DND-41 (cell line): ENCODE results near the gene LOXL3.

Experiments
- ATAC-seq: fragments of 200-7000 bp; cut with Tn5 transposase; 3 replicates; pipeline ENCODE4 v1.9.1; 2021; ENCODE audit warnings: low read depth; ENCODE audit not compliant: insufficient read depth
- DNase-seq: peaks from one replicate; pipeline ENCODE4 v3.0.0-alpha.2; 2020
- H2AFZ ChIP-seq: 2 replicates; pipeline ENCODE4 v1.6.0; 2012; ENCODE audit warnings: low read depth, low read length
- H3K27ac ChIP-seq: 2 replicates; pipeline ENCODE4 v1.5.1; 2012; ENCODE audit warnings: low read length, inconsistent platforms
- H3K27me3 ChIP-seq: fragments of 200-600 bp; sonication (generic); 2 replicates; pipeline ENCODE4 v1.6.0; 2012; ENCODE audit warnings: low read length, mild to moderate bottlenecking, inconsistent platforms; ENCODE audit not compliant: insufficient read depth, poor library complexity
- H3K36me3 ChIP-seq: 2 replicates; pipeline ENCODE4 v1.5.1; 2012; ENCODE audit warnings: low read length, inconsistent platforms; ENCODE audit not compliant: insufficient read depth
- H3K4me1 ChIP-seq: 2 replicates; pipeline ENCODE4 v1.5.1; 2012; ENCODE audit warnings: mild to moderate bottlenecking, low read length; ENCODE audit not compliant: insufficient read depth
- H3K4me2 ChIP-seq: 2 replicates; pipeline ENCODE4 v1.6.0; 2012; ENCODE audit warnings: mild to moderate bottlenecking, moderate library complexity, low read length, inconsistent platforms; ENCODE audit not compliant: insufficient read depth
- H3K4me3 ChIP-seq, 2 experiments: fragments of 200-600 bp in 1 of 2; shearing (Covaris generic) in 1 of 2; 2 replicates each; pipeline ENCODE4 v1.5.1; 2012 to 2016; ENCODE audit warnings: inconsistent platforms in 2 of 2, low read length in 2 of 2, mild to moderate bottlenecking in 2 of 2, low read depth in 1 of 2, moderate library complexity in 1 of 2
- H3K79me2 ChIP-seq: 2 replicates; pipeline ENCODE4 v1.6.0; 2012; ENCODE audit warnings: low read length, inconsistent platforms; ENCODE audit not compliant: insufficient read depth
- H3K9ac ChIP-seq: 2 replicates; pipeline ENCODE4 v1.6.0; 2012; ENCODE audit warnings: low read depth, mild to moderate bottlenecking, inconsistent platforms, low read length, moderate library complexity
- H3K9me3 ChIP-seq: 2 replicates; pipeline ENCODE4 v1.5.1; 2012; ENCODE audit warnings: low read length, moderate library complexity, mild to moderate bottlenecking, inconsistent platforms; ENCODE audit not compliant: insufficient read depth, severe bottlenecking
- H4K20me1 ChIP-seq: 2 replicates; pipeline ENCODE4 v1.6.0; 2012; ENCODE audit warnings: low read length; ENCODE audit not compliant: insufficient read depth
- EZH2 ChIP-seq: IDR thresholded peaks from 3 replicates; pipeline ENCODE4 v1.6.1; 2012; ENCODE audit warnings: borderline replicate concordance, low read depth, mild to moderate bottlenecking, moderate library complexity, low read length, inconsistent platforms; ENCODE audit not compliant: severe bottlenecking
- TF ChIP-seq, protein P1 (sequence below): IDR thresholded peaks from 2 replicates; pipeline ENCODE4 v1.5.1; 2012; ENCODE audit warnings: borderline replicate concordance, low read length, moderate library complexity, mild to moderate bottlenecking; ENCODE audit not compliant: poor library complexity, severe bottlenecking; ENCODE audit errors: extremely low read depth

LOXL3 gene

DNA sequence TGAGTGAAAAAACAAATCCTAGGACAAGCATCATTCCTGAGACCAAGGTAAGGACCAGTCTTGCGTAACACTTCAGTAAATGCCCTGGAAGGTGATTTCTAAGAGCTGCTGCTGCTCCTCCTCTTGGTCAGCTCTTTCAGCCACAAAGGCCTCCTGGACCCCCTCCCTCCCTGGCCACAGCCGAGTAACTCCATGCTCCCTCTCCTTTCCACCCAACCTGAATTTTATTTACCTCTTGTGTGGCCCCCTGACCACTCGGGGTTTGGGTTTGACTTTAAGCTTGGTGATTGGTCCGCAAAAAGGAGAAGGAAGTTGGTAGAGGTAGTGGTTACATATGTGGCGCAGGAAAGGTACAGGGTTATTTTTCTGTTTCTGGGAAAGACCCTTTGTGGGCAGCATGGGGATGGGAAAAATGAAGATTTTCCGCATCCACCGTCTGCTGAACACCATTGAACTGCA, 14.8 kb downstream of the LOXL3 start:
- no peaks in the 10 kb centered on the region for H3K4me1 ChIP-seq
- no peak overlapping the region for H3K4me2 ChIP-seq
- H3K4me3 ChIP-seq: no peak overlapping the region

DNA sequence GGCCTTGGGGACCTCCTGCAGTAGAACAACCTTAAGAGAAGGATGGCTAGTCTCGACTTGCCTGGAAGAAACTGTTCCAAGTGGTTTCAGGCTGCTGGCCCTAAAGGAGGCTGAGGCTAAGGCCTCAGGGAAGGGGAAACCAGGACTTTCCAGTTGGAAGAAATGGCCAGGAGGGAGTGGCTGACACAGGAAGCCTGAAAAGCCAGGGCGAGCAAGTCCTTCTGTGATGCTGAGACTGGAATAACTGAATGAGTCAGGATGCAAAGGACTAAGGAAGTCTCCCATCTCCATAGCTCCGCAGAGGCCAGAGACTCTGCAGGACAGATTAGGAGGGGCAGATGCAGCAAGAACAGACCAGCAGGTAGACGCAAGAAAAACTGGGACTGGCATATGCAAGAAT, 16.6 kb downstream of the LOXL3 start:
- Histone ChIP-seq H2AFZ (no peak overlapping the region), H3K27ac (no peak overlapping the region), H4K20me1 (no peaks in the 10 kb centered on the region), H3K4me2 (no peak overlapping the region), H3K4me3 (no peak overlapping the region), H3K4me1 (no peaks in the 10 kb centered on the region), H3K9ac (no peak overlapping the region), H3K79me2 (no peaks in the 10 kb centered on the region), H3K9me3 (no peaks in the 10 kb centered on the region), H3K36me3 (peaks cover 16% of the 10 kb centered on the region), H3K27me3 (peaks cover 5% of the 10 kb centered on the region)
- ATAC-seq (no peak), DNase-seq (no peak)
- TF ChIP-seq, protein P1, sequence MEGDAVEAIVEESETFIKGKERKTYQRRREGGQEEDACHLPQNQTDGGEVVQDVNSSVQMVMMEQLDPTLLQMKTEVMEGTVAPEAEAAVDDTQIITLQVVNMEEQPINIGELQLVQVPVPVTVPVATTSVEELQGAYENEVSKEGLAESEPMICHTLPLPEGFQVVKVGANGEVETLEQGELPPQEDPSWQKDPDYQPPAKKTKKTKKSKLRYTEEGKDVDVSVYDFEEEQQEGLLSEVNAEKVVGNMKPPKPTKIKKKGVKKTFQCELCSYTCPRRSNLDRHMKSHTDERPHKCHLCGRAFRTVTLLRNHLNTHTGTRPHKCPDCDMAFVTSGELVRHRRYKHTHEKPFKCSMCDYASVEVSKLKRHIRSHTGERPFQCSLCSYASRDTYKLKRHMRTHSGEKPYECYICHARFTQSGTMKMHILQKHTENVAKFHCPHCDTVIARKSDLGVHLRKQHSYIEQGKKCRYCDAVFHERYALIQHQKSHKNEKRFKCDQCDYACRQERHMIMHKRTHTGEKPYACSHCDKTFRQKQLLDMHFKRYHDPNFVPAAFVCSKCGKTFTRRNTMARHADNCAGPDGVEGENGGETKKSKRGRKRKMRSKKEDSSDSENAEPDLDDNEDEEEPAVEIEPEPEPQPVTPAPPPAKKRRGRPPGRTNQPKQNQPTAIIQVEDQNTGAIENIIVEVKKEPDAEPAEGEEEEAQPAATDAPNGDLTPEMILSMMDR: no peak
- no peak for TF ChIP-seq EZH2

More for the DNA sequence above, 14.8 kb downstream of the LOXL3 start:
- Histone ChIP-seq H3K79me2 (no peaks in the 10 kb centered on the region), H4K20me1 (no peaks in the 10 kb centered on the region), H2AFZ (no peak overlapping the region), H3K36me3 (no peaks in the 10 kb centered on the region), H3K27me3 (peaks cover 5% of the 10 kb centered on the region), H3K27ac (no peak overlapping the region), H3K9me3 (no peaks in the 10 kb centered on the region), H3K9ac (no peak overlapping the region)
- TF ChIP-seq, protein P1: no peak
- TF ChIP-seq EZH2: no peak
- no peak for ATAC-seq
- DNase-seq: no peak

DNA sequence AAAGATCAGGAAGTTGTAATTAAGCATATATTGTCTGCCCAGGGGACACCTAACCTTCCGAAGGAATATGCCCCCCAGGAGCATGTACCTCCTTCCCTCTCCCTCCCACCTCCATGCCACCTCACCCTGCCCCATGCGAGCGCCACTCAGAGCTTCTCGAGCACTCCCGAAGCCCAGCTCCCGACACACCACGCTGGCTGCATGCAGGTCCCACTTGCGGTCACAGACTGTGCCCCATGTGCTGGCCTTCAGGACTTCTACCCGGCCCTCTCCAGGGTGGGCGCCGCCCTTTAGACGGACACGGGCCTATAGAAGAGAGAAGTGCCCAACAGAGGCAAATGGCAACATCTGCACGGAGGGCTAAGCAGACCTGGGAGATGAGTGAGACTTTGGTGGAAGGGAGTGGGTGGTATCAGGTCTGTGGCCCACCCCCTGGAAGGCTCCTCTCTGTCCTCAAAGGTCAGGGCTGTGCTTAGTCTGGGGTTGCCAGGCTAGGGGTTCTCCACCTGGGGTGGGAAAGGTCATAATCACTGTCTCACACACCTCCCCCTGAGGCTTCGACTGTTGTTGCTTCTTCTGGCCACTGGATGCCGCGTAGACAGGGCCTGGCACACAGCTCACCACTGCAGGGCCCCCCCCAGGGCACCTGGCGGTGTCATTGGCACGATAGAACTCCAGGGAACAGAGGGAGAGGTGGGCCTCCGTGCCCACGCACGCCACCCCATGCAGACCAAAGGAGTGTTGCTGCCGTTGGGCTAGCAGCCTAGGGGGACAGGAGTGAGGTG, 17.4 kb downstream of the LOXL3 start:
- peaks cover 7% of the 10 kb centered on the region for H3K4me1 ChIP-seq
- TF ChIP-seq EZH2: no peak
- TF ChIP-seq, protein P1: no peak
- ATAC-seq: peak; percentile 23; the same call in 1 of the 3 replicates
- H3K36me3 ChIP-seq: peaks cover 23% of the 10 kb centered on the region
- no peak for DNase-seq
- H3K4me3 ChIP-seq: no peak overlapping the region
- no peaks in the 10 kb centered on the region for H4K20me1 ChIP-seq
- H3K9ac ChIP-seq: no peak overlapping the region
- H3K27me3 ChIP-seq: peaks cover 5% of the 10 kb centered on the region
- no peak overlapping the region for H3K4me2 ChIP-seq
- no peaks in the 10 kb centered on the region for H3K9me3 ChIP-seq
- H2AFZ ChIP-seq: no peak overlapping the region
- no peaks in the 10 kb centered on the region for H3K79me2 ChIP-seq
- H3K27ac ChIP-seq: no peak overlapping the region
